Effector CD8-positive, alpha-beta T cell (primary cell): ENCODE data around the gene SIGMAR1.
"Not testable (repeated sequence)": the region's sequence is repeated elsewhere in the genome, so short reads cannot be mapped to it uniquely, and the experiment has no call there.

Experiments
- DNase-seq: peaks from one replicate; lab custom pipeline; 2025; lab: John Stamatoyannopoulos, UW

SIGMAR1 gene

DNA sequence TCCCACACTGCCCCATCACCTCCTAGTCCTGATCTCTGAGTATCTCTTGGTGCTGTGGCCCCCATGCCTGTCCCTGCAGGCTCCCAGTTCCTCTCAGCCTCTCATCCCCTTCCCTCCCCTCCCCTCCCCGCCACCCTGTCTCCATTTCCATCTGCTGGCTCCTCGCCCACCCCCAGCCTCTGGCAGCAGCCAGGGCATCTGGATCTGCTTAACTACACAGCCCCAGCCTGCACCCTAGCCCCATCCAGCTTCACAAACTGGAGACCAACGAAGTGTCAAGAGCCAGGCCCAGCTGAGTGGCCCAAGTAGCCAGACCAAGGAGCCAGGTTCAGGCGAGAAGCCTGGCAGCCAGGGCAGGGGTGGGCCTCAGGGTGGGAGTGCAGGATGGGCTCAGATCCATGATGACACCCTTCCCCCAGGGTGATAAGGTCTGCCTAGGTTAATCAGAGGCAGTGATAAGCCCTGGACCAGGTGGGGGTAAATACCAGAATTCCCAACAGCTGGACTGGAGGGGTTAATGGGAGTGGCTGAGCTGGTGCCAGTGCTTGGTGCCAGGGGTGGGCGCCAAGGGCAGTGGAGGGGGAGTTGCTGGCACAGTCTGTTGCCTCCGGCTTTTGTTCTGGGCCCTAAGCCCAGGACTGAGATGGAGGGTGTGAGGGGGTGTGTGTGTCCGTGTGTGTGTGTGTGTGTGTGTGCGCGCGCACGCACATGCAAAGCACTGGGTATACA lies 16.9 kb upstream of the SIGMAR1 start:
- DNase-seq, result no peak

DNA sequence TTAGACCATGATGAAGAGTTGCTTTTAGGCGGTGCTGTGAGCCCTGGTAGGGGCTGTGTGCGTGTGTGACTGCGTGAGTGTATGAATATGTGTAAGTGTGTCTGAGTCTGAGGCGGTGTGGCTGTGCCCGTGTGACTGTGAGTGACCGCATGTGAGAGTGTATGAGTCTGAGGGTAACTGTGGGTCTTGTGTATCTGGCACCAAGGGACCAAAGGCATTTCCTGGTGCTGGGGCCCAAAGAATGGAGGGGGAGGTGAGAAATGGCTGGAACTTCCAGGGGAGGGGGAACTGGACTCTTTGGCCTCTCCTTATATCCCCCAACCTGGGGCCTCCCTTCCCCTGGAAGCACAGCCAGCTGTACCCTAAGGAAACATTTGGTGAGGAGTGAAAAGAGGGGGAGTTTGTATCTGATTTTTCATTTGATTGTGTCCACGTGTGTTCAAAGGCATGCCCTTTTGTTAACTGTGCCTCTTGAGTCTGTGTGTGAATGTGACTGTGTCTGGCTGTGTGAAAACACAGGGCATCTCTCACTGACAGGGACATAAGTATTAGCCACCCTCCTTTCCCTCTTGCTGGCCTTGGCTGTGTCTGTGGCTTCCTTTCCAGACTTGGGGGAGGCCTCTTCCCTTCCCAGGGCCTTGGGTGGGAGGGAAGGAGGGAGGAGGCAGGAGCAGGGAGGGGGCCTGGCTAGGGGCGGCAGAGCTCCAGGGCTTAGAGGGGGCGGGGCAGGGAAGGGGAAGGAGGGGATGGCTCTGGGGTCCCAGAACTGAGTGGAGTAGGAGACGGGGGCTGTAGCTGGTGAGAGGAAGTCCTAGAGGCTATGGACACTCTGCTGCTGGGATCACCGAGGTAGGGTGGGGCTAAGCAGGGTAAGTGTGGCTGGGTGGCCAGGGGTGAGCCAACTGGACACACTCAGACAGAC lies 15.8 kb upstream of the SIGMAR1 start:
- DNase-seq, result no peak

DNA sequence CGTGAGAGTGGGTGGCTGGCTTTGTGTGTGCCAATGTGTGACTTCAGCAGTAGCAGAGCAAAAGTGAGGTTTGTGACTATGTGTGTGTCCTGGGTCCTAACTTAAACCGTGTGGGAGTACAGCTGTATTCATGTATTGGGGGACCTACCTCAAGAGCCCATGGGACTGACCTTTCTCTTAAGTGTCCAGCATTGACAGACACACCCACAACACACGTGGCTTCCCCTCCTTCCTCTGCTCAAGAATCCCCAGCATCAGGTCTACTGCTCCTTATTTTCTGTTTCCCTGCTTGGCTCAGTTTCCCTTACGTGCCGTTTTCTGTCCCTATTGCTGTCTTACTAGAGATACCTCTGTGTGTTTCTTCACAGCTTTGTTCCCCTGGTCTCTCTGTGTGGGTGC lies 15.0 kb upstream of the SIGMAR1 start:
- no peak for DNase-seq

DNA sequence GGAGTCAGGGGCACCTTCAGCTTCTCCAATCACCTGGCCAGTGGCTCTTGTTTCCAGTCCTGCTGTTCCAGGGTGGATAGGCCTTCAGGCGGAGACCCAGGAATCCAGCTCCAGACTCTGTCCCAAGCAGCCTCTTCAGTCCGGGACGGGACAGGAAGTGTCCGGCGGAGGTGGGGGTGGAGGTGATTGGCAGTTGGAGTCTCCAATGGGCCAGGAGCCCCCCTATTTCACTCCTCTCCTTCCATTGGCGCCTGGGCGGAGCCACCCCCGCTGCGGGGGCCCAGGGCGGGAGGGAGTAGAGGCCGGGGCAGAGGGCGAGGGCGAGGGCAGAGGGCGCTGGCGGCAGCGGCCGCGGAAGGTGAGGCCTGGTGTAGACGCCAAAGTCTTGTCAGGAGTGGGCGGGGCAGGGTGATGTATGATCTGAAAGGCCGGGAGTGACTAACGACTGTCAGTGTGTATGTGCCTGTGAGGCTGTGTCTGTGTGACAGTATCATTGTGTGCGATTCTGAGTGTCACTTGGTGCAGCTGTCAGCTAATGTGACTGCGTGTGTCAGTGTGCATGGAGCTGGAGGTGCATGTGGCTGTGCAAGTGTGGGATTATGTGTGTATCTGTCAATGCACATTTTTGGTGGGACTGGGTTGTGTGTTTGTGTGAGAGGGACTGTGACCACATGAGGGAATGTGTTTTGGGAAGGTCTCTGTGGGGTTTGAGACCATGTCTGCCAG lies 14.5 kb upstream of the SIGMAR1 start, which contains the start of gene IL11RA:
IL11RA (plus strand) TSS at position 310 of the 726 bp plus-strand sequence. CDS start 3,033 bp downstream, outside the sequence.
- no peak for DNase-seq

DNA sequence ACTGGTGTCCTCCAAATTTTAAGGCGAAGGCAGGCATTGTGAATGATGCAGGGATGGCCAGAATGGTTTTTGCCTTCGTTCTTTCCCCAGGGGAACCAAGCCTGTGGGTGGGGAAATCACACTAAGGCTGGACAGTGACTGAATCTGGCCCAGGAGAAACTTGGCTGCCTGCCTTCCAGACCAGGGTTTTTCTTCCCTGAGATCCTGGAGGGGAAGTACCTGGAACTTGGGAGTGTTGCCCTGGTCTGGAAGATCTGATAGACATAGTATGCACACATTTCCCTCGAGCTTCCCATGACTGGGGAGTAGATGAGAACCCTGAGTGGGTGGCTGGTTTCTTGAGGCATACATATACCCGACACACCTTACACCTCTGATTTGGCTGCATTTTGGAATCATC lies 13.7 kb upstream of the SIGMAR1 start:
- DNase-seq, result no peak

DNA sequence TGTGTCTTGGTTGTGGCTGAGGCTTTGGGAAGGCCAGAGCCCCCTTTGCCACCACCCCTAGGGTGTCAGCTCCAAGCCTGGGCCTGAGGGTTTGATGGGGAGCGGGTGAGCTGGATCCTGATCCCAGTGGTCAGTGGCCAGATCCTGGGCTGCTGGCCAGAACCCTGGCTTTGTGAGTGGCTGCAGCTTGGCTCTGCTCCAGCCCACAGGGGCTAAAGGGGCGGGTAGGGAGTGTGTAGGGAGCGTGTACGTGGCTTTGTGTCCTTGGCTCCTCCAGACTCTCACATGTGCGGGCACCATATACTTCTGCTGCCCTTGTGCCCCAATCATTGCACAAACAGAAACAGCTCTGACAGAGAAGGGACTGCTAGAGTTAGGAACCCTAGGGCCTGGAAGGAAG lies 13.2 kb upstream of the SIGMAR1 start:
- no peak for DNase-seq

DNA sequence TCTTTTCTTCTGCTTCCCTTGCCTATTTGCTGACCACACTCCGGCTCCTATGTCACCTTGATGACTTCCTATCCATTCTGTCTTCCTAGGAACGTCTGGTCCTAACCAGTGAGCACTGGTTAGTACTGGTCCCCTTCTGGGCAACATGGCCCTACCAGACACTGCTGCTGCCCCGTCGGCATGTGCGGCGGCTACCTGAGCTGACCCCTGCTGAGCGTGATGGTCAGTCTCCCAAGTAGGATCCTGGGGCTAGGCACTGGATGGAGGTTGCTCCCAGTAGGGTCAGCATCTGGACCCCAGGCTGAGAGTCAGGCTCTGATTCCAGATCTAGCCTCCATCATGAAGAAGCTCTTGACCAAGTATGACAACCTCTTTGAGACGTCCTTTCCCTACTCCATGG lies 11.1 kb upstream of the SIGMAR1 start:
- DNase-seq, result no peak

DNA sequence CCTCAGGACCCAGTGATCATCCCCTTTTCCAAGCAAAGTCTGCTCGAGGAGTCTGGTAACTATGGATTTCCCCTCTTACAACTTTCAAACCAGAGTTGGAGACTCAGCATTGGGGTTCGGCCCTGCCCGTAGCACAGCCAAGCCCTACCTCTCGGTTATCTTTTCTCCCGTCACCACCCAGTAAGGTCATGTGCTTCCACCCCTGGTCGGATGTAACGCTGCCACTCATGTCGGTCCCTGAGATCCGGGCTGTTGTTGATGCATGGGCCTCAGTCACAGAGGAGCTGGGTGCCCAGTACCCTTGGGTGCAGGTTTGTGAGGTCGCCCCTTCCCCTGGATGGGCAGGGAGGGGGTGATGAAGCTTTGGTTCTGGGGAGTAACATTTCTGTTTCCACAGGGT lies 10.1 kb upstream of the SIGMAR1 start:
- DNase-seq, result no peak

DNA sequence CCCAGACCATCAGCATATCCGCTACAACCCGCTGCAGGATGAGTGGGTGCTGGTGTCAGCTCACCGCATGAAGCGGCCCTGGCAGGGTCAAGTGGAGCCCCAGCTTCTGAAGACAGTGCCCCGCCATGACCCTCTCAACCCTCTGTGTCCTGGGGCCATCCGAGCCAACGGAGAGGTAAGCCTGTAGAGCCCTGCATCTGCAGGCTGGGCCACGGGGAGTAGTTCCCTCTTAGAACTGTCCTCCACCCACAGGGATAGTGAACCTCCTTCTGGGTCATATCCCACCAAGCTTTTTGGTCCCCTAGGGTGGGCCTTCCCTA lies 9.5 kb upstream of the SIGMAR1 start:
- no peak for DNase-seq

DNA sequence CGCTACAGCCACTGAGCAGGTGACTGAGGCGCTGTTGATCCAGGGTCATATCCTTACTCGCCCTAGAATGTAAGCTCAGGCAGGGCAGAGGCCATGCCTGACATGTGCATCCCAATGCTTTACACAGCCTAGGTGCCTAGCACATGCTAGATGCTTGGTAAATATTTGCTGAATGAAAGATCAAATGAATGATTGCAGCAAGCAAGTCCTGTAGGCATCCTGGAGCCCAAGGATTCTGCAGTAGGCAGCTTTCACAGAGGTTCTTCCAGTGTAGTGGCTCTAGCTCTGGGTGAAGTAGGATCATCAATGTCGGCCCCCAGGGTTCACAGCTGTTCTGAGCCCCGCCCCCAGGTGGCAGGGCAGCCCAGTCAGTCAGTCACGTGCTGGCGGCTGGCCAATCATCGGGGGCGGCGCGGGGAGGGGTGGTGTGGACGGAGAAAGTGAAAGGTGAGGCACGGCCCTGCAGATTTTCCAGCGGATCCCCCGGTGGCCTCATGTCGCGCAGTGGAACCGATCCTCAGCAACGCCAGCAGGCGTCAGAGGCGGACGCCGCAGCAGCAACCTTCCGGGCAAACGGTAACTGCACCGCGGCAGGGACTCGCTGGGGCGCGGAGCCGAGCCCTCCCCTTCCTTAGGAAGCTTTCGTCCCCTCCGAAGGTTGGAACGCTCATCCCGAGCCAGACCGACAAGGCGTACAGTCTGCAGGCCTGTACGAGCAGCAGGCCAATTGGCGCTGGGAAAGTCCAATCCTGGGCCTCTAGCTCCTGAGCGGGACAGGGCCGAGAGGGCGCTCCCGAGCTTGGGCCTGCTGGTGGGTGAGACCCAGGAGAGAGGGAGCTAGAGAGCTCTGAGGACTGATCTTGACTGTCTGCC lies 8.9 kb upstream of the SIGMAR1 start, which contains the start of gene GALT:
GALT (plus strand) TSS at position 465 of the 873 bp plus-strand sequence; CDS start at position 495, 30 bp downstream.
- peak; percentile 97 for DNase-seq

DNA sequence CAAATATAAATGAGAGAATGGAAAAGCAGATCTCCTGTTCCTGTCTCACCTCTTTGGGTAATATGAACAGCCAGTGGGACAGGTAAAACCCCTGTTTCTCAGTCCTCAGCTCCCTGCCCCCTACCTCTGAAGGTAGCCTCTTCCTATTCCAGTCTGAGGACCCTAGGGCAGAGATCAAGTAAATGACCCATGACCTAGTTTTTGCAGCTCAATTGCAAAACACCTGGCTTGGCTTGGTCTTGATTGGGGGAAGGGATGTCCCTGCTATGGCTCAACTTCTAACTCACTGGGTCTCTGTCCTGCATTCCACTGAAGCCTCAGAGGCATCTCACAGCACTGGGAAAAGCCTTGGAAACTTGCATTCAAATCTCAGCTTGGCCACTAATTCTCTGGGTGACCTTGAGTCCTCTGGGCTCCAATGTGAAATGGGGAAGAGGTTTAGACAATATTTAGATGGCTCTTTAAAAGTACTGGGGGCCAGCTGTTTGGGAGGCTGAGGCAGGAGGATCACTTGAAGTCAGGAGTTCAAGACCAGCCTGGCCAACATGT lies 7.3 kb upstream of the SIGMAR1 start:
- DNase-seq, result no peak

DNA sequence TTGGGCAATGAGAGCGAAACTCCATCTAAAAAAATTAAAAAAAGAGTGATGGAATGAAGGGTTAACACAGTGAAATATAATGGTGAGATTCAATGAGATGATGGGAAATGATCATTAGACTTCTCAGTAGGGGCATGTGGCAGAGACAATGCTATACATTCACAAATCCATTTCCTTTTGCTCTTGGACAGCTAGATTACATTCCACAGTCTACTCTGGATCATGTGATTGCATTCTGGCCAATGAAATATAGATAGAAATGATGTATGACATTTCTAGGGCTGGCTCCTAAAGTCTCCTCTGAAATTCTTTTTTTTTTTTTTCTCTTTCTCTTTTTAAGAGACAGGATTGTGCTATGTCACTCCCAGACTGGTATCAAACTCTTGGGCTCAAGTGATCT lies 5.1 kb upstream of the SIGMAR1 start:
- no peak for DNase-seq

DNA sequence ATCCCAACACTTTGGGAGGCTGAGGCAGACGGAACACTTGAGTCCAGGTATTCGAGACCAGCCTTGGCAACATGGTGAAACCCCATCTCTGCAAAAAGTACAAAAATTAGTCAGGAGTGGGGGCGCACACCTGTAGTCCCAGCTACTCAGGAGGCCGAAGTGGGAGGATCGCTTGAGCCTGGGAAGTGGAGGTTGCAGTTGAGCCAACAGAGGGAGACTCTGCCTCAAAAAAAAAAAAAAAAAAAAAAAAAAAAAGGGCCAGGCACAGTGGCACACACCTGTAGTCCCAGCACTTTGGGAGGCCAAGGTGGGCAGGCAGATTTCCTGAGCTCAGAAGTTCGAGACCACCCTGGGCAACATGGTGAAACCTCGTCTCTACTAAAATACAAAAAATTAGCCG lies 1.7 kb upstream of the SIGMAR1 start:
- DNase-seq, result not testable (repeated sequence)

DNA sequence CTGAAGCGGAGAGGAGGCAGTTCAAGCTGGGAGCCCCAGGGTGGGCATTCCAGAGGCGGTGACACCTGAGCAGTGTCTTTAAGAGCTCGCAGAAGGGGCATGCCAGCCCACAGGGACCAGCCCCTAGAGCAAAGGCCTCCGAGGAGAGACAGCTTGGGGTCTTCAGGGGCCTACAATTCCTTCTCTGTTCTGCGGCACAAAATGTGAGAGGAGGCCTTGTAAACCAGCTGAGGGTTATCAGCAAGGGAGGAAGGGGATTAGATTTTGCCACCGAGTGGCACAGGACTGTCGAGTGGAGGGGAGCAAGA lies 505 bp upstream of the SIGMAR1 start:
- DNase-seq, result no peak

DNA sequence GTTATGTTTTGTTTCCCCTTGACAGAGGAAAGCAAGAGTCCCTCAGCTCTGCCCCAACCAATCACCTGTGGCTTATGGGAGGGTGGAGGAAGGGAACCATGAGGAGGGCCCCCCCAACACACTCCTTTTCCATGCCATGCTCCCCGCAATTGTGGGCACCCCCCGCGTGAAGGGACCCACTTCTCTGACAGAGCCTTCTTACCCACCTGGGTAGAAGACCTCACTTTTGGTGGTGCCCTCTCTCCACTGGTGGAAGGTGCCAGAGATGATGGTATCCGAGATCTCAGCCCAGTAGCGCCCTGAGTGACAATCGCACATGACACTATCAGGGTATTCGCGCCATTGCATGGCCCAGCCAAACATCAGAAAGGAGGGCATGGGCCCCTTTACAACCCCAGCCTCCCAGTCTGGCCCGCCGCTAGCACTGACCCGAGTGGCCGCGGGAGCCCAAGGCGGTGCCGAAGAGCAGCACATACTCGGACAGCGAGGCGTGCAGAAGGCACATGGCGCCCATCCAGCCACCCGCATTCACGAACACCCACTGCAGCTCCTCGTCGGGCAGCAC lies 714 bp downstream of the SIGMAR1 start:
- DNase-seq, result no peak

DNA sequence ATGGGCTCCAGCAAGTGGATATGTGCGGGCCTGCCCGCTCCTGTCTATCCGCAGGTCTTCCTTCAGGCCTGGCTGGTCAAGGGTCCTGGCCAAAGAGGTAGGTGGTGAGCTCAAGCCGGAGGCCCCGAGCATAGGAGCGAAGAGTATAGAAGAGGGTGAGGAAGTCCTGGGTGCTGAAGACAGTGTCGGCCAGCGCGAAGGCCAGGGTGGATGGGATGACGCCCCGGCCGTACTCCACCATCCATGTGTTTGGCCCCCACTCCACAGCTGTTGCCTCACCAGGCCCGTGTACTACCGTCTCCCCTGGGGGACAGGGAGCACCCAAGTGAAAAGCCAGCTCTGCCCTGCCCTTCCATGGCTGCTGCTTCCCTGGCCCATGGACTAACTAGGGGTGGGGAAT lies 2.0 kb downstream of the SIGMAR1 start:
- DNase-seq, result no peak

DNA sequence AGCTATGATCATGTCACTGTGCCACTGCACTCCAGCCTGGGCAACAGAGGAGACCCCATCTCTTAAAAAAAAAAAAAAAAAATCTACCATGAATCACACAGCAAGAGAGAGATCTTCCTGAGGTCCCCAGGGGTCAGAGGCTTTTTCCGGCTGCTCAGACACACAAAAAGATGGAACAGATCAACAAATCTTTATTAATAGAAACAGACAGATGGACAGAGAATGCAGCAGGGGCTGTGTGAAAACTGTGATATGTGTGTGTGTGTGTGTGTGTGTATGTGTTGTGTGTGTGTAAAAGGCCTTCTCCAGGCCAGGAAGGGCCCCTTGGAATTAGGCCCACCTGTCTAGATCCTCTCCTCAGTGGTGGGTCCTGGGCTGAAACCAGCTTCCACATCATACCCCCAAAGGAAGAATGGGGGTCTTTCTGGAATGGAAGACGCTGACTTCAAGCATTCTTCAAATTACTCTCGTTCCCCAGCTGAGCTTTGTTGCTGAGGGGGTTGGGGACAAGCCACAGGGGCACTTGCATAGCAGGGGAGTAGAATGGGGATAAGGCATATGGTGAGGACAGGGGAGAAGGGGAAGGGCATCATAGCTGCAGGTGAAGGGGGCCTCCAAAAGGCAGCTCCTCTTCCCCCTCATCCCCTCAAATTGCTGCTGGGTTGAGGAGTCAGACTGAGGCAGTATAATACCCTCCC lies 2.9 kb downstream of the SIGMAR1 start:
- DNase-seq, result no peak

DNA sequence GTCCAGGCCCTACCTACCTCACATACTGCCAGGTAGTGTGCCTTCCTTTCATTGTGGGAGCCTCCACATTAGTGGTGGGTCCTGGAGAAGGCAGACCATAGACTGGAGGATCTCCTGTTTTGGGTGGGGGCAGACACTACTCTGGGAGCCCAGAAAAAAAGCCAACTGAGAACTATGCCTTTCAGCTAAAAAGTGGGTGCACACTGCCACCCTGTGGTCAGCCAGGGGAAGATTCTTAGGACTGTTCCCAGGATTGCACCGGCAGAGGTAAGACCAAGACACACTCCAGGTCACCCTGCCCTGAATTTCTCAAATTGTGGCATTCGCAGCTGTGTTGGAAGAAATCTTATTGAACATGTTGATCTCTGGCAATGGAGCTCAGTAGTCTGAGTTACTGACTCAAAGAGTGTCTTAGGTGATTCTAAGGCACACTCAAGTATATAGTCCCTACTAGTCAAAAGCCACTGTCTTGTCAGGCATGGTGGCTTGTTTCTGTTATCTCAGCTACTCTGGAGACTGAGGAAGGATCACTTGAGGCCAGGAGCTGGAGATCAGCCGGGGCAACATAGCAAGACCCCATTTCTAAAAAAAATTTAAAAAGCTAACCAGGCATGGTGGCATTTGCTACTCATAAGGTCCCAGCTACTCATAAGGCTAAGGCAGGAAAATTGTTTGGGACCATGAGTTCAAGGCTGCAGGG lies 3.6 kb downstream of the SIGMAR1 start:
- DNase-seq, result peak; percentile 59

DNA sequence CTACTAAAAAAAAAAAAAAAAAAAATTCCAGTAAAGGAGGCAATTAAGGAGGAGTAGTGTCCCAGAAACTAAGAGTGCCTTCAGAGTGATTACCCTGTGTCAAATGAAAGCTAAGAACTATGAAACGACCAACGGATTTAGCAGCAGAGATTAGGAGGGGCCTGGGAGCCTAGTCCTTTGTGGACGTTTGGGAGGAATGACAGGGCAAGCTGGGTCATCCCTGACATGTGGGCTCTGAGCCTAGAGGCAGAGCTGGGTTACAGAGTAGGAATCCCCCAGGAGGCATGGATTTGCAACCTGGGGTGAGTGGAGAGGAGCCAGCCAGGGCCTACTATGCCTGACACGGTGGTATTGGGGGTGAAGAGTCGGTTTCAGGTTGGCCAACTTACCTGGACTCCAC lies 4.4 kb downstream of the SIGMAR1 start:
- DNase-seq, result no peak
